HepG2 (cell line): ENCODE results near the gene RSL1D1. TPM values are rescaled to one million over a fixed set of nuclear protein-coding genes. Genes with fewer than 3 reads are reported as not detected.

Experiments used
- FOXC1 ChIP-seq: sonication (generic); formaldehyde crosslinking; IDR thresholded peaks from 2 replicates; pipeline ENCODE4 v1.8.0; 2022; ENCODE audit warnings: mild to moderate bottlenecking, missing genetic modification reagents, borderline replicate concordance
- FOXP1 ChIP-seq, 2 experiments: fragments of 450-650 bp in 1 of 2; IDR thresholded peaks; 2 replicates each; pipeline ENCODE4 v1.6.1; 2017 to 2018; ENCODE audit warnings: antibody characterized with exemption in 1 of 2
- GATAD2A ChIP-seq: IDR thresholded peaks from 2 replicates; pipeline ENCODE4 v1.6.1; 2016
- HOXA9 ChIP-seq: sonication (generic); formaldehyde crosslinking; IDR thresholded peaks from 2 replicates; pipeline ENCODE4 v1.8.1; 2022; ENCODE audit warnings: missing genetic modification reagents, mild to moderate bottlenecking, moderate library complexity, borderline replicate concordance
- MIER3 ChIP-seq: IDR thresholded peaks from 2 replicates; pipeline ENCODE4 v1.6.1; 2016; ENCODE audit warnings: missing compliant biosample characterization, borderline replicate concordance
- NBN ChIP-seq: fragments of 450-650 bp; conservative IDR thresholded peaks from 2 replicates; pipeline ENCODE4 v1.6.1; 2017
- SIX1 ChIP-seq: sonication (generic); formaldehyde crosslinking; IDR thresholded peaks from 2 replicates; pipeline ENCODE4 v1.4.0; 2020; ENCODE audit warnings: missing genetic modification reagents, borderline replicate concordance
- SSRP1 ChIP-seq: IDR thresholded peaks from 2 replicates; pipeline ENCODE4 v1.6.1; 2016; ENCODE audit warnings: control low read depth
- ZMAT3 ChIP-seq: sonication (generic); formaldehyde crosslinking; conservative IDR thresholded peaks from 2 replicates; pipeline ENCODE4 v1.7.0; 2021; ENCODE audit warnings: missing genetic modification reagents
- ZNF260 ChIP-seq: sonication (generic); formaldehyde crosslinking; IDR thresholded peaks from 2 replicates; pipeline ENCODE4 v1.4.0; 2020; ENCODE audit warnings: missing genetic modification reagents, low read depth, mild to moderate bottlenecking, borderline replicate concordance
- ZNF263 ChIP-seq: sonication (generic); formaldehyde crosslinking; IDR thresholded peaks from 2 replicates; pipeline ENCODE4 v1.4.0; 2020; ENCODE audit warnings: missing genetic modification reagents
- ZNF3 ChIP-seq: IDR thresholded peaks from 2 replicates; pipeline ENCODE4 v1.7.0; 2017; ENCODE audit warnings: inconsistent platforms
- ZNF432 ChIP-seq: sonication (generic); formaldehyde crosslinking; IDR thresholded peaks from 2 replicates; pipeline ENCODE4 v1.5.0; 2020; ENCODE audit warnings: missing genetic modification reagents, mild to moderate bottlenecking, borderline replicate concordance
- ZNF556 ChIP-seq: sonication (generic); formaldehyde crosslinking; IDR thresholded peaks from 2 replicates; pipeline ENCODE4 v1.4.0; 2020; ENCODE audit warnings: mild to moderate bottlenecking, missing genetic modification reagents, borderline replicate concordance
- ZNF609 ChIP-seq: sonication (generic); formaldehyde crosslinking; IDR thresholded peaks from 2 replicates; pipeline ENCODE4 v1.4.0; 2020; ENCODE audit warnings: mild to moderate bottlenecking, missing genetic modification reagents, borderline replicate concordance
- ZNF749 ChIP-seq: sonication (generic); formaldehyde crosslinking; IDR thresholded peaks from 2 replicates; pipeline ENCODE4 v1.8.0; 2022; ENCODE audit warnings: mild to moderate bottlenecking, missing genetic modification reagents, moderate library complexity, borderline replicate concordance
- ZNF772 ChIP-seq: sonication (generic); formaldehyde crosslinking; IDR thresholded peaks from 2 replicates; pipeline ENCODE4 v1.5.0; 2020; ENCODE audit warnings: mild to moderate bottlenecking, missing genetic modification reagents
- ZZZ3 ChIP-seq: sonication (generic); formaldehyde crosslinking; IDR thresholded peaks from 2 replicates; pipeline ENCODE4 v1.4.0; 2020; ENCODE audit warnings: missing genetic modification reagents, mild to moderate bottlenecking, borderline replicate concordance
- polyA plus RNA-seq, 8 experiments: library from polyadenylated mRNA; depleted of rRNA in 3 of 8; stranded (reverse) in 7 of 8; unstranded in 1 of 8; fragments of >200 nt; fragmentation: Illumina TruSeq in 4 of 8; extraction: Trizol in 4 of 8; gene quantifications; 2 replicates each; pipeline versions ENCODE4 v1.2.1 to v1.2.3, GENCODE V29; 2011 to 2016; ENCODE audit warnings: low read depth in 4 of 8, missing spikeins in 1 of 8, mixed read lengths in 1 of 8; ENCODE audit not compliant: insufficient read depth in 1 of 8
- total RNA-seq, 5 experiments: library from RNA; depleted of rRNA; stranded (reverse); fragments of >200 nt; fragmentation: Illumina TruSeq; extraction: Trizol; gene quantifications; 2 replicates each; pipeline ENCODE4 v1.2.3, GENCODE V29; 2016; ENCODE audit warnings: low read depth in 1 of 5
- TF ChIP-seq, protein P1 (sequence below): sonication (generic); formaldehyde crosslinking; conservative IDR thresholded peaks from 2 replicates; pipeline ENCODE4 v1.8.0; 2022; ENCODE audit warnings: low read depth, missing genetic modification reagents
- TF ChIP-seq, protein P2 (sequence below): sonication (generic); formaldehyde crosslinking; IDR thresholded peaks from 2 replicates; pipeline ENCODE4 v1.9.0; 2021; ENCODE audit warnings: missing genetic modification reagents, borderline replicate concordance
- TF ChIP-seq, protein P3 (sequence below): IDR thresholded peaks from 2 replicates; pipeline ENCODE4 v1.6.1; 2016; ENCODE audit warnings: missing compliant biosample characterization, missing genetic modification reagents, borderline replicate concordance

Gene RSL1D1
- total and polyA plus RNA-seq, 2 of the 13 experiments (the other 11 are each of a cell fraction or from before 2014, with no cell fraction given), result 187 to 343 TPM

GRCh38 chr16:11794996-11795886 is 56.1 kb downstream of the RSL1D1 start (continued):
- TF ChIP-seq MIER3 (CRISPR knock-in tag) (no peak), ZNF3 (CRISPR knock-in tag) (no peak), ZNF263 (CRISPR knock-in tag) (no peak), HOXA9 (CRISPR knock-in tag) (no peak), ZNF432 (CRISPR knock-in tag) (no peak), ZNF260 (CRISPR knock-in tag) (no peak), NBN (no peak), ZZZ3 (CRISPR knock-in tag) (no peak), GATAD2A (CRISPR knock-in tag) (no peak), ZNF556 (CRISPR knock-in tag) (no peak), ZNF609 (CRISPR knock-in tag) (0 out of 2 replicates have a peak, but pooled peaks have one; percentile 20), ZNF772 (CRISPR knock-in tag) (no peak), FOXC1 (CRISPR knock-in tag) (no peak), ZNF749 (CRISPR knock-in tag) (0 out of 2 replicates have a peak, but pooled peaks have one; percentile 59), FOXP1 (IDR thresholded peaks at IDR 0.05) (no peak), FOXP1 (CRISPR knock-in tag; IDR thresholded peaks at IDR 0.05) (no peak), SSRP1 (CRISPR knock-in tag) (no peak), ZMAT3 (CRISPR knock-in tag) (no peak), SIX1 (CRISPR knock-in tag) (no peak)
- TF ChIP-seq, protein P1, sequence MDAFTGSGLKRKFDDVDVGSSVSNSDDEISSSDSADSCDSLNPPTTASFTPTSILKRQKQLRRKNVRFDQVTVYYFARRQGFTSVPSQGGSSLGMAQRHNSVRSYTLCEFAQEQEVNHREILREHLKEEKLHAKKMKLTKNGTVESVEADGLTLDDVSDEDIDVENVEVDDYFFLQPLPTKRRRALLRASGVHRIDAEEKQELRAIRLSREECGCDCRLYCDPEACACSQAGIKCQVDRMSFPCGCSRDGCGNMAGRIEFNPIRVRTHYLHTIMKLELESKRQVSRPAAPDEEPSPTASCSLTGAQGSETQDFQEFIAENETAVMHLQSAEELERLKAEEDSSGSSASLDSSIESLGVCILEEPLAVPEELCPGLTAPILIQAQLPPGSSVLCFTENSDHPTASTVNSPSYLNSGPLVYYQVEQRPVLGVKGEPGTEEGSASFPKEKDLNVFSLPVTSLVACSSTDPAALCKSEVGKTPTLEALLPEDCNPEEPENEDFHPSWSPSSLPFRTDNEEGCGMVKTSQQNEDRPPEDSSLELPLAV, result no peak
- TF ChIP-seq, protein P2, sequence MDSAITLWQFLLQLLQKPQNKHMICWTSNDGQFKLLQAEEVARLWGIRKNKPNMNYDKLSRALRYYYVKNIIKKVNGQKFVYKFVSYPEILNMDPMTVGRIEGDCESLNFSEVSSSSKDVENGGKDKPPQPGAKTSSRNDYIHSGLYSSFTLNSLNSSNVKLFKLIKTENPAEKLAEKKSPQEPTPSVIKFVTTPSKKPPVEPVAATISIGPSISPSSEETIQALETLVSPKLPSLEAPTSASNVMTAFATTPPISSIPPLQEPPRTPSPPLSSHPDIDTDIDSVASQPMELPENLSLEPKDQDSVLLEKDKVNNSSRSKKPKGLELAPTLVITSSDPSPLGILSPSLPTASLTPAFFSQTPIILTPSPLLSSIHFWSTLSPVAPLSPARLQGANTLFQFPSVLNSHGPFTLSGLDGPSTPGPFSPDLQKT (CRISPR knock-in tag), result no peak
- TF ChIP-seq, protein P3, sequence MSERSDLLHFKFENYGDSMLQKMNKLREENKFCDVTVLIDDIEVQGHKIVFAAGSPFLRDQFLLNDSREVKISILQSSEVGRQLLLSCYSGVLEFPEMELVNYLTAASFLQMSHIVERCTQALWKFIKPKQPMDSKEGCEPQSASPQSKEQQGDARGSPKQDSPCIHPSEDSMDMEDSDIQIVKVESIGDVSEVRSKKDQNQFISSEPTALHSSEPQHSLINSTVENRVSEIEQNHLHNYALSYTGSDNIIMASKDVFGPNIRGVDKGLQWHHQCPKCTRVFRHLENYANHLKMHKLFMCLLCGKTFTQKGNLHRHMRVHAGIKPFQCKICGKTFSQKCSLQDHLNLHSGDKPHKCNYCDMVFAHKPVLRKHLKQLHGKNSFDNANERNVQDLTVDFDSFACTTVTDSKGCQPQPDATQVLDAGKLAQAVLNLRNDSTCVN (CRISPR knock-in tag), result no peak
